Fibroblast of skin of scalp (primary cell): ENCODE measurements around the gene TBC1D13. TPM values are rescaled to one million over a fixed set of nuclear protein-coding genes. Genes with fewer than 3 reads are reported as not detected.
"Not testable (repeated sequence)": the region's sequence is repeated elsewhere in the genome, so short reads cannot be mapped to it uniquely, and the experiment has no call there.

ENCODE experiments used
- DNase-seq: peaks from one replicate; pipeline ENCODE4 v3.0.0-alpha.2; 2013
- polyA plus RNA-seq, 2 experiments: library from polyadenylated mRNA; unstranded; fragments of 120-200 nt; gene quantifications; one replicate each; pipeline ENCODE4 v1.2.1, GENCODE V29; 2013; ENCODE audit not compliant: insufficient read length in 2 of 2

TBC1D13 gene
- polyA plus RNA-seq (2013, experiment 1 of 2; ENCODE audit: insufficient read length) = 15.6 TPM
- 16.1 TPM for polyA plus RNA-seq (2013, experiment 2 of 2; ENCODE audit: insufficient read length)

- DNase-seq = peak; percentile 88
Observed at GRCh38 chr9:128786681-128787601, at the start of gene TBC1D13. TBC1D13 (plus strand) TSS chr9:128787253; CDS start chr9:128787354, 101 bp downstream.

- no peak for DNase-seq
Observed at GRCh38 chr9:128742401-128742800, 44.7 kb upstream of the TBC1D13 start.

GRCh38 chr9:128743421-128743820 is 43.6 kb upstream of the TBC1D13 start:
- DNase-seq = no peak

GRCh38 chr9:128747241-128747640 is 39.8 kb upstream of the TBC1D13 start:
- no peak for DNase-seq

- DNase-seq = no peak
Observed at GRCh38 chr9:128750926-128751595, 36.0 kb upstream of the TBC1D13 start.

GRCh38 chr9:128753627-128754026 is 33.4 kb upstream of the TBC1D13 start:
- DNase-seq = no peak

- DNase-seq = no peak
Observed at GRCh38 chr9:128757602-128758001, 29.5 kb upstream of the TBC1D13 start.

GRCh38 chr9:128762671-128763449 is 24.2 kb upstream of the TBC1D13 start:
- no peak for DNase-seq

- no peak for DNase-seq
Observed at GRCh38 chr9:128764361-128764760, 22.7 kb upstream of the TBC1D13 start.

- DNase-seq = no peak
Observed at GRCh38 chr9:128765499-128765898, 21.6 kb upstream of the TBC1D13 start.

GRCh38 chr9:128768606-128769005 is 18.4 kb upstream of the TBC1D13 start:
- DNase-seq = no peak

GRCh38 chr9:128770286-128771030 is 16.6 kb upstream of the TBC1D13 start:
- no peak for DNase-seq

GRCh38 chr9:128771094-128771721 is 15.8 kb upstream of the TBC1D13 start:
- DNase-seq = peak; percentile 10

- peak; percentile 92 for DNase-seq
Observed at GRCh38 chr9:128771745-128772519, 15.1 kb upstream of the TBC1D13 start, which contains the start of gene ZER1. ZER1 (minus strand) TSS chr9:128771927; CDS start chr9:128755565, 16,362 bp downstream.

- DNase-seq = no peak
Observed at GRCh38 chr9:128773049-128773448, 14.0 kb upstream of the TBC1D13 start.

GRCh38 chr9:128774804-128775203 is 12.2 kb upstream of the TBC1D13 start:
- no peak for DNase-seq

GRCh38 chr9:128780093-128780492 is 7.0 kb upstream of the TBC1D13 start:
- not testable (repeated sequence) for DNase-seq

- DNase-seq = no peak
Observed at GRCh38 chr9:128781187-128782070, 5.6 kb upstream of the TBC1D13 start.

GRCh38 chr9:128782669-128783068 is 4.4 kb upstream of the TBC1D13 start:
- no peak for DNase-seq
